OCI-M2 (cell line): Measurements from ENCODE around the gene GALNT1.

Experiments used
- DNase-seq: peaks from one replicate; lab custom pipeline; 2025; ENCODE audit not compliant: unreplicated experiment; lab: John Stamatoyannopoulos, UW

Gene GALNT1

GRCh38 chr18:35662293-35663062 is 80.9 kb downstream of the GALNT1 start:
- no peak for DNase-seq

DNA sequence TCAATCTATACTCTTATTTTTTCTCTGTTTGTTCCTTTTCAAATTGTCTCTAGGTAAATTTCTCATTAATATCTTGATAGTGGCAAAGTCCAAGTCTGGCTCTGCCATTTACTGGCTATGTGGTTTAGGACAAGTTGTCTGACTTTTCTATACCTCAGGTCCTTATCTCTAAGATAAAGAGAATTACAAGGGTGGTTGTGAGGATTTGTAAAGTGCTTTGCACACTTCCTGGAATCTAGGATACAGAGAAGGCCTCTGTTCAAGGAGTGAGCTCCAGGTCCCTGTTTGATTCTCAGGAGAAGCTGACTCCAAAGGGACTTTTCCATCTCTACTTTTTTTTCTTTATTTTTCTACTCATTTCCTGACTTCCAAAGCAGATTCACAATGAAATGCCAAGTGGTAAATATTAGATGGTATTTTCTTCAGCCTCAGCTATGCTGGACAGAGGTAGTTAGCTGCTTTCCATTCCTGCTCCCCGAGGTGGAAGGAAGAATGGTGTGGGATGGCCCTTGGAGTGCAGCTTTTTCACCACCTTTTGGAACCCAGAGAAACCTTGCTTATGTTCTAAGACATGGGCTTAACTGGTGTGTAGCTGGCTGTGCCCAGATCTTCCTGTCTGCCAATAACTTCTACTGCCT is 90.5 kb downstream of the GALNT1 start:
- no peak for DNase-seq

GRCh38 chr18:35672897-35673296 is 91.4 kb downstream of the GALNT1 start:
- DNase-seq = no peak

DNA sequence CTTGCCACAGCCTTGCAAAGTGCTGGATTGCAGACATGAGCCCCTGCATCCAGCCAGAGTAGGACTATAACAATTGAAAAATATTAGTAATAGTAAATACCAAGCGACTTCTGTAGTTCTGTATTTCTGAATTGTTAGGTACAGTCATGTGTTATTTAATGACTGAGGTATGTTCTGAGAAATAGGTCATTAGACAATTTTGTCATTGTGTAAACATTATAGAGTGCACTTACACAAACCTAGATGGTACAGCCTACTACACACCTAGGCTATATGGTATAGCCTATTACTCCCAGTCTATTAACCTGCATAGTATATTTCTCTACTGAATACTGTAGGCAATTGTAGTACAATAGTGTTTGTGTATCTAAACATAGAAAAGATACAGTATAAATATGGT is 92.1 kb downstream of the GALNT1 start:
- no peak for DNase-seq

- DNase-seq = no peak
These were observed 98.6 kb downstream of the GALNT1 start for GRCh38 chr18:35680139-35680551.

DNA sequence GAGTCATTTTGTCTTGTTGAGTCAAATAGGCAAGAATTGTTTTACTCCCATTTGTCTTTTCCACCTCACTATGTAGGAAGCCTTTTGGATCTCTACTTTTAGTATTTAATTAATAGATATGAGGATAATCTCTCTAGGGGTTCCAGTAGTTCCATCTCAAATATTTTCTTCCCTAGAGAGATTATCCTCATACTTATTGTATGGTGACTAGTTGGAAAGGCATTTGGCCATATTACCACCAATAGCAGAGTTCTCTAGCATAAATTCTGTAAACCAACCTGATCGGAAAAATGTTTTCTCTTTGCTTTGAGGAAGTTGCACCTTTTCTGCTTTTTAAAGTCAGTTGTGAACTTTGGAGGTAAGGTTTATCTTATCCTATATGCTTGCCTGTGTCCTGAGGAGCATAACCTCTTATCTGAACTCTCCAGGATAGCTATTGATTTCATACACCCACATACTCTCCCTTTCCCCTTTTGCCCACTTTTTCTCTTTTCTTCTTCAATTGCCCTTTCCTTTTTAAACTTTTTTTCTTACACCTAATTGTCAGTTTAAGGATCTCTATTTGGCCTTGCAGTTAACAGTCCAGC is 100.8 kb downstream of the GALNT1 start:
- no peak for DNase-seq

GRCh38 chr18:35683021-35683420 is 101.5 kb downstream of the GALNT1 start:
- DNase-seq = no peak

GRCh38 chr18:35688757-35689156 is 107.2 kb downstream of the GALNT1 start:
- no peak for DNase-seq

DNA sequence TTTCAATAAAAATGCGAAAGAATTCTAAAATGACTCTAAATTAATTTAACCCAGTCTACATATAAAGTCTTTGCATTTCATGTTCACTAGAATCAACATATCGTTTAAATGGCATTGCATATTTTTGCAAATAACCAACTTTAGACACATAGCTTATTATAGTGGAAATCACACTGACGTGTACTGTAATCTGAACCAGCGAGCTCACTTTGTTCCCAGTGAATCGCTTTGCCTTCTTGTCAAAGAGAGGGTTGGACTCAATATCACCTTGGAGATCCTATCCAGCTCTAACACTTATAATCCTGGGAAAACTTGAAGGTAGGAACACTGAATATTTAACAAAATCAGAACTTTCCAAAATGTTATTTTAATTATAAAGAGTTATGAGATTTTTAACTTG is 108.2 kb downstream of the GALNT1 start:
- DNase-seq = no peak

- no peak for DNase-seq
These were observed 110.1 kb downstream of the GALNT1 start for GRCh38 chr18:35691625-35692024.

DNA sequence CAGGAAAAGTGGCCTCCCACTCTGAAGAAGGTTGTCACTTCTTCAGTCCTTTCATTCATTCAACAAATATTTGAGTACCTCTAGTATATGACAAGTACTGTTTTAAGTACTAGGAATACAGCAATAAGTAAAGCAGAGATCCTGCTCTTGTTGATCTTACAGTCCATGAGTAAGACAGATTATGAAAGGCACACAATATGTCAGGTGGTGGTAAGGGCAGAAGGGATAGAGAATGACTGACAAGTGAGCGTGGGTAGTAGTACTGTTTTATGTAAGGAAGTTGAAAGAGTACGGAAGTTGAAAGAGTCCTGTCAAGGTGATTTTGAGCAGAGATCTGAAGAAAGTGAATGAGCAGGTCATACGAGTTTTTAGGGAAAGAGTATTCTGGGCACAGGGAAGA is 111.3 kb downstream of the GALNT1 start:
- no peak for DNase-seq

GRCh38 chr18:35693829-35694228 is 112.3 kb downstream of the GALNT1 start:
- no peak for DNase-seq

- no peak for DNase-seq
These were observed 113.3 kb downstream of the GALNT1 start for GRCh38 chr18:35694808-35695207.

GRCh38 chr18:35695384-35695783 is 113.8 kb downstream of the GALNT1 start:
- no peak for DNase-seq

GRCh38 chr18:35695803-35696202 is 114.3 kb downstream of the GALNT1 start:
- no peak for DNase-seq

- DNase-seq = no peak
These were observed 114.8 kb downstream of the GALNT1 start for GRCh38 chr18:35696307-35696706.

DNA sequence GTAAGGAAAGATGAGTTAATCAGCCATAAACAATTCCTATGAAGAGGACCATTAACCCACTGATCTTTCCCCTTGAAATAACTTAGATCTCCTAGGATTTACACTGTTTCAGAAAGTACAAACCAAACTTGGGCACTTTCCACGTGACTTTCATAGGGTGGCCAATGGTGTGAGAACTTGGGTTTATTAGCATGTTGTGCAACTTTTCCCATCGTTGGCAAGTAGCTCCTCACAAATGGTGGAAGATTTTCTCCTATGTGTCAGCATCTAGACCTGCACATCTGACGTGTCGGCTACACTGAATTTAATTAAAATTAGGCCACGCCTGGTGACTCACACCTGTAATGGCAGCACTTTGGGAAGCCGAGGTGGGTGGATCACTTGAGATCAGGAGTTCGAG is 116.3 kb downstream of the GALNT1 start:
- no peak for DNase-seq

DNA sequence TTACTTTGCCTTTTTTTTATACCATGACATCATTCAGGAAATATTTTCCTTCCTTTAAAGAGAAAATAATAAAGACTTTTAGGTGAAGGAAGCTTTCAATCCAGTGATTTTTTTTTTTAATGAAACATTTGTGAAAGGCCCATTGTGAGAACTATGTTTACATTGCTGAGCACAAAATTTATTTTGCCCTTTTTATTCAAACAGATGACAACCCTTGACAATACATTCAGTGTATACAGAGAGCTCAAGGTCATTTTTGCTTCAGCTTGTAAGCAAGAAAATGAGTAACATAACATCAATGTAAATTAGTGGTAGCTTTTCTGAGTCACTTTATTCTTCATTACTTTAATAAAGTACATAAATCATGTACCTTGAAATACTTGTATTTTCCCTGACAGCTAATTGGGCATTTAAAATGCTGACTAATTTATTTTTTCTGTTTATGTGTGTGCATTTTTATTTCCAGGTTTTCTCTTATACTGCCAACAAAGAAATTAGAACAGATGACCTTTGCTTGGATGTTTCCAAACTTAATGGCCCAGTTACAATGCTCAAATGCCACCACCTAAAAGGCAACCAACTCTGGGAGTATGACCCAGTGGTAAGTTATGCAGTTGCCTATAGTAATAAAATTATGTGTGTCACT is 121.6 kb downstream of the GALNT1 start:
- DNase-seq = no peak

DNA sequence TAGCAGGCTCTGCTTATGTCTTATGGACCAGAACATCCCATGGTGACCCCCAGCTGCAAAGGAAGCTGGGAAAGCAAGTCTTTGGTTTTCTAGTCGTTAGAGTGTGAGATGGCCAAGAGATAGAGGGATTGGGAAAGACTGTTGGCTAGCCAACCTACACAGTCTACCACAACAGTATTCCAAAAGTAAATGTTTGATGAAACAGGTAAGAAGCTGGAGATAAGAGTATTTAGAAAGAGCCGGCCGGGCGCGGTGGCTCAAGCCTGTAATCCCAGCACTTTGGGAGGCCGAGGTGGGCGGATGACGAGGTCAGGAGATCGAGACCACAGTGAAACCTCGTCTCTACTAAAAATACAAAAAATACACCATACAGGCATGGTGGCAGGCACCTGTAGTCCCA is 124.4 kb downstream of the GALNT1 start:
- no peak for DNase-seq

DNA sequence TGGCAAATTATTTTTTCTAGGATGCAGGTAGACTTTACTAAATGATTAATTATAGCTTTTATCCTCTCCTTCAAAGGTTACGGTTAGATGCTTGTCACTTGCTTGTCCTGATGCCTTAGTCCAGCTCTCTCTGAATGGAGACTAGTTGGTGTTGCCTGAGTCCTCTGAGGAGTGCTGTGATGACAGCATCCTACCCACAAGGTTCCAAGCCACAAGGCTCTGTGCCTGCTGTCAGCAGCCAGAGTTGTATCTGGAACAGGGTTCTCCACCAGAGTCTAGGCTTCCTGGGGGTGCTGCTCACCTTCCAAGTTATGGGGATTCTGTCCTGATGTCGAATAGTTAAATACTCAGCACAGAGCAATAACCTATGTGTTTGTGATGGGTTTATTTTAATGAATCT is 125.7 kb downstream of the GALNT1 start:
- DNase-seq = no peak

GRCh38 chr18:35707674-35708073 is 126.1 kb downstream of the GALNT1 start:
- no peak for DNase-seq

DNA sequence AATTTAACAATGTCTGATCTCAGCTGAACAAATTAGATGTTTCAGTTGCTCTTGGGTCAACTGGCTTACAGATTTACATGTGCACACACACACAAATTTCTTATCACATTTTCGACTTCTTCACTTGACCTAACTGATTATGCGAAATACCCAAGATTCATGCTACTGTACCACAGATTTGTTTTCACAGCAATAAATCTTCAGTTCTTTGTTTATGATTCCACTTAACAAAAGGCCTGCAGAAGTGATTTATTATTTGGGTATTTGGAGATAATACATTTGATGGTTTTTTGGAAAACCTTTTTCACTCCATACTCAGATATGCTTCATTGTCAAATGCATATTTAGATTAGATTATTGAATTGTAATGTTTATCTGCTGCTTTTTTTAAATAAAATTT is 129.0 kb downstream of the GALNT1 start:
- no peak for DNase-seq
